Mucosa of rectum (tissue), 2 donors: ENCODE results near the gene SIPA1L3.
"Not testable (repeated sequence)": the region's sequence is repeated elsewhere in the genome, so short reads cannot be mapped to it uniquely, and the experiment has no call there.

ENCODE experiments used
- H3K27ac ChIP-seq, 2 donors: one replicate each; pipeline ENCODE4 v1.7.0; 2013; ENCODE audit warnings: inconsistent platforms in 2 of 2, low read depth in 2 of 2, low read length in 2 of 2
- H3K27me3 ChIP-seq, 2 donors: one replicate each; pipeline ENCODE4 v1.7.0; 2013; ENCODE audit warnings: low read length in 2 of 2; ENCODE audit not compliant: control insufficient read depth in 2 of 2, insufficient read depth in 2 of 2
- H3K36me3 ChIP-seq, 2 donors: one replicate each; pipeline ENCODE4 v1.7.0; 2013; ENCODE audit warnings: low read length in 2 of 2; ENCODE audit not compliant: control insufficient read depth in 2 of 2, insufficient read depth in 2 of 2
- H3K4me1 ChIP-seq, 2 donors: one replicate each; pipeline ENCODE4 v1.7.0; 2013; ENCODE audit warnings: low read length in 2 of 2, mild to moderate bottlenecking in 1 of 2; ENCODE audit not compliant: control insufficient read depth in 2 of 2, insufficient read depth in 2 of 2
- H3K4me3 ChIP-seq, 2 donors: one replicate each; pipeline ENCODE4 v1.7.0; 2013; ENCODE audit warnings: low read length in 2 of 2
- H3K9ac ChIP-seq, 2 donors: one replicate each; pipeline ENCODE4 v1.7.0; 2013; ENCODE audit warnings: low read length in 2 of 2, low read depth in 1 of 2, mild to moderate bottlenecking in 1 of 2
- H3K9me3 ChIP-seq, 2 donors: one replicate each; pipeline ENCODE4 v1.7.0; 2013; ENCODE audit warnings: low read length in 2 of 2; ENCODE audit not compliant: control insufficient read depth in 2 of 2
- donor health status: healthy.
- donor health status: Normal muscosa, but diverticular disease.

The SIPA1L3 gene

DNA sequence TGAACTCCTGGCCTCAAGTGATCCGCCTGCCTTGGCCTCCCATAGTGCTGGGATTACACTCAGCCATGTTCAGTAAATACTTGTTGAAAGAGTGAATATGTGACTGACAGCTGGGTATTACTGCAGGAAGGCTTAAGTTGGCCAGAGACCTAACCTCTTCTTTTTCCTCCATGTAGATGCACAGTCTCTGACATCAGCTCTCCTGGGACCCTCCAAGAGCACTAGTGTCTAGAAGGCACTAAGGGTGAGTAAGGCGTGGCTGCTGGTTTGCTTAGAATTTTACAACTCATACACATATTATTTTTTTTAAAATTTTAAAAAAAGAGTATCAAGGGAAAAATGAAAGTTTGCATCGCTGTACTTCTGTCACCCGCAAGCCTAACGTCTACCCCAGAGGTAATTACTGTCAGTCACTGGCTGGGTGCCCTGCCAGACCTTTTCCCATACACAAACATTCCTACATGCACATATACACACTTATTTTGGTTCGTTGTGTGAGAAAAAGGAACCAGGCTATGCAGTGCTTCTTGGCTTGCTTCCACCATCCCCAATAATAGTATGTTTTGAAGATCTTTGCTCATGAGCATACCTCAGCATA lies 122.0 kb downstream of the SIPA1L3 start:
- Histone ChIP-seq H3K9me3 (no peaks in the 10 kb centered on the region), H3K27me3 (no peaks in the 10 kb centered on the region), H3K9ac (no peak overlapping the region), H3K4me3 (no peak overlapping the region), H3K4me1 (peaks cover 0 to 20% of the 10 kb centered on the region in 2 donors), H3K27ac (no peak overlapping the region), H3K36me3 (peaks cover 14 to 21% of the 10 kb centered on the region in 2 donors)

DNA sequence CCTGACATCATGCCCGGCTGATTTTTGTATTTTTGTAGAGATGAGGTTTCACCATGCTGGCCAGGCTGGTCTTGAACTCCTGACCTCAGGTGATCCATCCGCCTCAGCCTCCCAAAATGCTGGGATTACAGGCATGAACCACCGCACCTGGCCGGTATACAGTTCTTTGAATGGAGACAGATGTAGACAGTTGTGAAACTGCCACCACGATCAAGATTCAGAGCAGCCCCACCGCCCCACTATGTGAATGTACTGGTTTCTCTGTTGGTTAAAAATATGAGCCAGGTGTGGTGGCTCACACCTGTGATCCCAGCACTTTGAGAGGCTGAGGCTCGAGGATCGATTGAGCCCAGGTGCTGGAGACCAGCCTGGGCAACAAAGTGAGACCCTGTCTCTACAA lies 123.0 kb downstream of the SIPA1L3 start:
- not testable (repeated sequence) for H3K27me3 ChIP-seq, H3K9me3 ChIP-seq, H3K9ac ChIP-seq, H3K27ac ChIP-seq, H3K4me3 ChIP-seq
- H3K4me1 ChIP-seq: peaks cover 4 to 11% of the 10 kb centered on the region in 2 donors
- H3K36me3 ChIP-seq: peaks cover 14 to 21% of the 10 kb centered on the region in 2 donors

DNA sequence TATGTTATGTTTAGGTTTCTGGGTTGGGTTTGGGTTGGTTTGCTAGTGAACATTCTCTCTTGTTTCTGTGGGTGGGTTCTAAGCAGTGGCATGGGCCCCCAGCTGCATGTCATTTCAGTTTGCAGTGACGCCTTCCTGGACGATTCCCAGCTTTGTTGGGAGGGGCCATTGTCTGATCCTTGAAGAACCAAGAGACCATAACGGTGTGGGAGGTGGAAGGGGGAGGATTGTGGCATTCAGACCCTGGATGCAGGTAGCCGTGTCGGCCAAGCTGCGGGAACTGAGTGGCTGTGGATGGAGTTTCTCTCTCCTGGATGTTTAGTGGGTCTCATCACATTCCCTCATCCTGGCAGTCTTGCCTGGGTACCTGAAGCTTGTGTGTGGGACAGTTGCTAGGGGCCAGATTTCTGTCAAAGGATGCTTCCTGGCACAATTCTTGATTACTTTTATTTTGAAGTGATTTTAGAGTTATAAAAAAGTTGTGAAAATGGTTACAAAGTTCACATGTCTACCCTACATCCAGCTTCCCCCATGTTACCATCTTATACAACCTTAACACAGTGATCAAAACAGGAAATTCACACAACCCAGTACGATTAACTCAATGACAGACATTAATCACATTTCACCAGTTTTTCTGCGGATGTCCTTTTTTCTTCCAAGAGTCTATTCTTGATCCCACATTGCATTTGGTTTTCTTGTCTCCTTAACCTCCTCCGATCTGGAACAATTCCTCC lies 123.8 kb downstream of the SIPA1L3 start:
- Histone ChIP-seq H3K36me3 (peaks cover 14 to 21% of the 10 kb centered on the region in 2 donors), H3K27ac (no peak overlapping the region), H3K9ac (no peak overlapping the region), H3K27me3 (no peaks in the 10 kb centered on the region), H3K9me3 (no peaks in the 10 kb centered on the region), H3K4me1 (peaks cover 3 to 4% of the 10 kb centered on the region in 2 donors), H3K4me3 (no peak overlapping the region)

DNA sequence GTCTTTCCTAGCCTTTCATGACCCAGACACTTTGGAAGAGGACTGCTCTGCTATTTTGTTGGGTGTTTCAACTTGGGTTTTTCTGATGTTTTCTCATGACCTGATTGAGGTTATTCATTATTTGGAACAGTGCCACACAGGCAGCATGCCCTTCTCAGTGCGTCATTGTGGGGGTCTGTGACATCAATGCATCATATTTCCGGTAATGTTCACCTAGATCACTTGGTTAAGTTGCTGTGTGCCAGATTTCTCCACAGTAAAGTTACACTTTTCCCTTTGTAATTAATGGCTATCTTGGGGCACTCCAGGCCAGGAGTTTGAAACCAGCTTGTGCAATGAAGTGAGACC lies 124.4 kb downstream of the SIPA1L3 start:
- Histone ChIP-seq H3K36me3 (peaks cover 14 to 21% of the 10 kb centered on the region in 2 donors), H3K4me1 (peaks cover 5 to 7% of the 10 kb centered on the region in 2 donors)

DNA sequence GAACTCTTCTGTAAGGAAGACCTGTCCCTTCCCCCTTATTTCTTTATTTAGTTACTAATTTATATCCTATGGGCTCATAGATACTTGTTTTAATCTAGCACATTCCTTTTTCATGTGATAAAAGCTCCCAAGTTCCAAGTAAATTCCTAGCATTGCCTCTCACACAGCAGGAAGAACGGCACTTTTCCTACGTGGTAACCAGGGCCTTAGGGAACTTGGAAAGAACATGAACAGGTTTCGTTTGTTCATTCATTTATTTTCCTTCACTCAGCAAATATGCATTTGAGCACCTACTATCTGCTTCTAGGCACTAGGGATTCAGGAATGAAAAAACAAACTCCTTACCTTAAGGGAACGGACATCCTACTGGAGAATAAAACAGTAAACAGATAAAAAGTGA lies 125.1 kb downstream of the SIPA1L3 start:
- Histone ChIP-seq H3K9me3 (no peaks in the 10 kb centered on the region), H3K9ac (no peak overlapping the region), H3K4me3 (no peak overlapping the region), H3K27ac (no peak overlapping the region), H3K36me3 (peaks cover 14 to 24% of the 10 kb centered on the region in 2 donors), H3K27me3 (no peaks in the 10 kb centered on the region), H3K4me1 (peaks cover 5 to 8% of the 10 kb centered on the region in 2 donors)

More for the DNA sequence above, 124.4 kb downstream of the SIPA1L3 start:
- no peak overlapping the region for H3K4me3 ChIP-seq
- no peaks in the 10 kb centered on the region for H3K9me3 ChIP-seq
- no peak overlapping the region for H3K27ac ChIP-seq
- no peak overlapping the region for H3K9ac ChIP-seq
- H3K27me3 ChIP-seq: no peaks in the 10 kb centered on the region

DNA sequence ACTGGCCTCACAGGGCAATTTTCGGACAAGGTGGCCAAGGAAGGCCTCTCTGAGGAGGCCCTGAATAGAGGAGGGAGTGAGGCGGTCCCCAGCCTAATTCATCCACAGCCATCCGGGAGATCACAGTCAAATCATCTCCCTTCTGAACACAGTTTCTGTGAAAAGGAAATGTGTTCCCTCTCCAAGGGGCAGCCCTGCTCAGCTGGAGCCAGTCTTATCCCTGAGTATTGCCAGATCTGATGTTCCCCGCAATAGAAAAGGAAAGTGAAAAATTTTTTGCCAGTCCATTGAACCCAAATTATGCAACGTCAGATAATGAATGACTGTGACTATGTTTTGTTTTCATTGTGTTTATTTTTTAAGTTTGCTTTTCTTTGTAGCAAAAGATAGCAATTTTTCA lies 125.9 kb downstream of the SIPA1L3 start:
- Histone ChIP-seq H3K27me3 (no peaks in the 10 kb centered on the region), H3K4me3 (no peak overlapping the region), H3K36me3 (peaks cover 14 to 24% of the 10 kb centered on the region in 2 donors), H3K9me3 (no peaks in the 10 kb centered on the region), H3K9ac (no peak overlapping the region), H3K27ac (peak overlapping the region in 1 of 2 donors; percentile 66), H3K4me1 (peaks cover 5 to 8% of the 10 kb centered on the region in 2 donors)

DNA sequence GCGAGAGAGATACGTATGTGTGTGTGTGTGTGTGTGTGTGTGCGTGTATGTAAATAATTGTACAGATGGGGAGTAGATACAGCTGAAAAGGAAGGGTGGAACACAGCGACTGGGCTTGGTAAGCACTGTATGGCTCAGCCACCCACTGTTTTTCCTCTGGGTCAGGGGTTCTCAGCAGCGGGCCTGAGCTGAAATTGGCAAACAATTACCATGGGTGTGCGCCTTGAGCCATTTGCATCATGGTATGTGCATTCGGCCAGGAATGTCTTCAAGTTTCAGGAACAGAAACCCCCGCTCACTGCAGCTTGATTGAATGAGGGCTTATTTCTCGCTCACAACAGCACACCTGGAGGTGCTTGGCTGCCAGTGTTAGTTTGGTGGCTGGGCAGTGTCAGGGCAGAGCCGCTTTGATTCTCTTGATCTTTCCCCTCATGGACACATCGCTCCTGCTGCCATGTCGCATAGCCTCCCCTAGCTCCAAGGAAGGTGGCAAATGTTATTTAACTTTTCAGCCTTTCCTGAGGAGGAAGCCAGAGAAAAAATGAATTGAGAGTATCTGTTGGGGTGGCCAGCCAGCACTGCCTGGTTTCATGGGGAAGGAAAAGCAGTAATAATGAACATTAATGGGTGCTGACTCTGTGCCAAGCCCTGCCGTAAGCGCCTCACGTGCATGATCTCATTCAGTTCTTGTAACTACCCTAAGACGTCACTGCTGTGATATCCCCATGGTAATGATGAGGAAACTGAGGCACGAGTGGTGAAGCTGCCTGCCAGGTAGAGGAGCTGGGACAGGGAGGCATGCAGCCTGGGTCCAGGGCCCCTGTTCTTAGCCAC lies 126.9 kb downstream of the SIPA1L3 start:
- no peaks in the 10 kb centered on the region for H3K27me3 ChIP-seq
- no peak overlapping the region for H3K4me3 ChIP-seq
- H3K4me1 ChIP-seq: peaks cover 5 to 8% of the 10 kb centered on the region in 2 donors
- no peaks in the 10 kb centered on the region for H3K9me3 ChIP-seq
- H3K36me3 ChIP-seq: peaks cover 14 to 20% of the 10 kb centered on the region in 2 donors
- H3K27ac ChIP-seq: peak overlapping the region in 1 of 2 donors; percentile 66
- no peak overlapping the region for H3K9ac ChIP-seq

DNA sequence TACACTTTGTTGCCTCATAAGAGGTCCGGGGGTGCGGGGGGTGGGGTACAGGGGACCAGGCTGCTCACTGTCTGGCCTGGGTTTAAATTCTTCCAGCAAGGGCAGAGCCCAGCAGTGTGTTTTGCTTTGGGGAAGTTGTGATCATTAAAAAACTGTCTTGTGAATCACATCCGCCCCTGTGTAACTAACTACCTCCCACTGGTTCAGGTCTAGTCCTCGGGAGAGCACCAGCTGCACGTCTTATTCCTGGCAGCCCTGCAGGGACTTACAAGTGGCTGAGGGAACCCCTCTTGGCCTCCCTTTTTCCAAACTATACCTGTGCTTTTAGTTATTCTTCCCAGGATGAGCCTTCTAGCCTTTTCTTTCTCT lies 127.5 kb downstream of the SIPA1L3 start:
- Histone ChIP-seq H3K9me3 (no peaks in the 10 kb centered on the region), H3K9ac (no peak overlapping the region), H3K27ac (peak overlapping the region in 1 of 2 donors; percentile 66), H3K4me3 (no peak overlapping the region), H3K4me1 (peaks cover 5 to 8% of the 10 kb centered on the region in 2 donors), H3K27me3 (no peaks in the 10 kb centered on the region), H3K36me3 (peaks cover 10 to 18% of the 10 kb centered on the region in 2 donors)

DNA sequence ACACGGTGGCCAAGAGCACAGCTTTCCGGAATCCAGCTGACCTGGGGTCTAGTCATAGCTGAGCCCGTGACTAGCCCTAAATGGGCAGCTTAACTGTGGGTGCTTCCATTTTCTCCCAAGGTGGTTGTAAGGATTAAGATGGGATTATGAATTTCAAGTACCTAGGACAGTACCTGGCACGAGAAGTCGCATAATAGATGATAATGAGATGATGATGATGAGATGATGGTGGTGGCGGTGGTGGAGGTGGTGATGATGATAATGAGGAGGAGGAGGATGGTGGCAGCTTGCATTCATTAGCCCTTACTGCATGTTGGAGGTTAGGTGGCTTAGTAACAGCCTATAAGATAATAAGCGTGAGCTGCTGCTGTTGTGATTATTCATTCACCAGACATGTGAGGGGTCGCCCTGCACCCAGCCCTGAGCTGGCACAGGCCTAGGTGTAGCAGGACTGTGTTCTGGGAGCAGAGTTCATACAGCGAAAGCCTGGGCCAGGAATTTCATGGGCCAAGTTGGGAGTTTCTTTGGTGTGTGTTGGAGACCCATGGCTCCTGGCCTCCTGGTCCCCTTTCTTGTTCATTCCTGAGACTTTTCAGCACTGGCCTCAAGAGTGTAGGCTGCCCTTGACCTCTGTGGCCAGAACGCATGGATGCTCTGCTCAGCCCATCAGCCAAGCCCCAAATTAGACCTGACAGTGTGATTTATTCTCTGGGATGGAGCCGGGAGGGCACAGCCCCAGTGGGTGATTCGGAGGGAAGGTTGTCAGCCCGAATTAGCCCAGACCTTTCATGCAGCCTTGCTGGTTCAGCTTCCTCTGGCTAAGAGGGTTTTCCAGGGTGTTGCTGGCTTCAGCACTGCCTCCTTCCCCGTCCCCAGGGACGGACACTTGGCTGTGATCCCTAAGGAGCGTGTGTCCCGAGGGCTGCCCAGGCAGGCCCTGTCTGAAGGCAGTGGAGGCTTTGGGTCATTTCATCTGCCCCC lies 128.8 kb downstream of the SIPA1L3 start:
- H3K27ac ChIP-seq: no peak overlapping the region
- H3K27me3 ChIP-seq: no peaks in the 10 kb centered on the region
- H3K36me3 ChIP-seq: peaks cover 8 to 17% of the 10 kb centered on the region in 2 donors
- peaks cover 5 to 8% of the 10 kb centered on the region in 2 donors for H3K4me1 ChIP-seq
- no peak overlapping the region for H3K4me3 ChIP-seq
- no peak overlapping the region for H3K9ac ChIP-seq
- no peaks in the 10 kb centered on the region for H3K9me3 ChIP-seq
